GM21381 (cell line): ENCODE results near the gene GOLIM4.
"Not testable (repeated sequence)": the region's sequence is repeated elsewhere in the genome, so short reads cannot be mapped to it uniquely, and the experiment has no call there.

Experiments
- ATAC-seq: cut with Tn5 transposase; IDR thresholded peaks from one replicate; pipeline ENCODE4 v1.9.1; 2021; ENCODE audit warnings: mild to moderate bottlenecking, moderate library complexity; ENCODE audit not compliant: unreplicated experiment

The GOLIM4 gene

DNA sequence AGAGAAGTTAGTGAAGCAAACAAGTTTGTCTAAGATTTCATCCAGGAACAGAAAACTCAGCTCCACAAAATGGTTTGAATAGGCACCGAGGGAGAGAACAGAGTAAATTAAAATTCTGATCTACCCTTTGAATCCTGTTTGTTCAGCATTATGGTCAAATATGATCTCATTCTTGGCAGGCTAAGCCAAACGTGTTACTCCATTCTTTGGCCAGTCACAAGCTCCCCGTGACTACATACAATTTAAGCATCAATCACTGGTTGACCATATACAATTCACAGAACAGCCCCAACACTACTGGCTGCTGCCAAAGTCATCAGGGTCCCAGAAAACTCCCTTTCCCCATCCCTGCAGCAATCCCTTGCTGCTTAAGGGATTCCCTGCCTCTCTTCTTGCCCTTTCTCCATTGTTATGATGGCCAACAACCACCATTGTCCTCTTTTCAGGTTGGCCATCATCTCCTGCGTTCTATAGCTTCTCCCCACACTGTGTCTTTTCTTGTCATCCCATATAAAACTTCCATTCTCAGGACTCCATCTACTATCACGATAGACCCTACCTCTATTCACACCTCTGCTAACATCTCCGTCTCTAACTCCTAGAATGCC is 46.3 kb downstream of the GOLIM4 start:
- no peak for ATAC-seq

DNA sequence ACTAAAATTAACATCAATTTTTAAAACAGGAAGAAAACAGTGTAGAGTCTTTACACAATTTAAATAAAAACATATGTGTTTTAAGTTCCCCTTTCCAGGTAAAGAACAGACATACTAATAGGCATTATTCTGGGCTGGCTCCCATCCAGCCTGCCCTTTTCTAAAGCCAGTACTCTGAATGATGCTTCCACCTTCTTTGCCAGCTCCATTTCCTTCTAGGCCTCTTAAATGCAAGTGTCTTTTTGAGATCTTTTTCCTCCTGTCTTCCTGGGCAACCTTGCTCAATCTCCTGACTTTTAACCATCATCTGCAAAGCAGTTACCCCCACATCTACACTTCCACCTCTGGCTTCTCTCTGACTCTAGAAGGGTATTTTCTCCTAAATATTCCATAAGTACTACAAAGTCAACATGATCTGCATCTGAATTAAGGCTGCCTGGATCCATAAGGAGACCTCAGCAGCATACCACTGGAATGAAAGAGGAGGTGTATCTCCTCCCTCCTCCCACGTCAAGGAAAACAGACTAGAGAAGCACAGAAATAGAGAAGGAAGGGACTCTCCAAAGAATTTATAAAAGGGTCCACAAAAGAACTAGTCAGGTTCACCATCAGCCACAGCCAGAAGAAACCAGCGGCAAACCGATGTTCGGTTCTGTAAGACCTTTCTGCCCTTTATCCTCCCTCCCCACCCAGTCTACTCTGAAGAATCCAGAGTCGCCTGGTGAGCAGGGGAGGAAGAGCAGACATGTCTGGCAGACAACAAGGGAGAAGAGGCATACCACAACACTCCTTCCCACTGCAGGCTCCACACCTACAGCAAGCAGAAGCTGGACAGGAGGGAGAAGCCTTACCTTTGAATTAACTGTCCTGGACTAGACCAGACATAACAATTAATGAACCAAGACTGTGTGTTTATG is 47.1 kb downstream of the GOLIM4 start:
- ATAC-seq, result no peak

DNA sequence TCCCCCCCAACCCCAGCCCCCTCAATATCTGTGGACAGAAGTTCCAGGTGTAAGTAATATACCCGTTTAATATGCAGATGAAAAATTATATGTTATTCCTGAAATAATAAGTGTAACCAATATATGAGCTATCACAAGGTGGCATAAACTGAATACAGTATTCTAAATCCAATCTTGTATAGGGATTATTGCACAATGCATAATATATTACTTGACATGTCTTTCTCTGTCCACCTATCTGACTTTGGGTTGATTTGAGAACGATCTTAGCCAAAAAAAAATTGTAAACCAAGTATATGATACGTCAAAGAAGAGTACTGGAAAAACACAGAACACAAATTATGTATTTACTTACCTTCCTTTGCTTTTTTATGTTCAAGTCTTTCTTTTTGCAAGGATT is 47.8 kb downstream of the GOLIM4 start:
- no peak for ATAC-seq

DNA sequence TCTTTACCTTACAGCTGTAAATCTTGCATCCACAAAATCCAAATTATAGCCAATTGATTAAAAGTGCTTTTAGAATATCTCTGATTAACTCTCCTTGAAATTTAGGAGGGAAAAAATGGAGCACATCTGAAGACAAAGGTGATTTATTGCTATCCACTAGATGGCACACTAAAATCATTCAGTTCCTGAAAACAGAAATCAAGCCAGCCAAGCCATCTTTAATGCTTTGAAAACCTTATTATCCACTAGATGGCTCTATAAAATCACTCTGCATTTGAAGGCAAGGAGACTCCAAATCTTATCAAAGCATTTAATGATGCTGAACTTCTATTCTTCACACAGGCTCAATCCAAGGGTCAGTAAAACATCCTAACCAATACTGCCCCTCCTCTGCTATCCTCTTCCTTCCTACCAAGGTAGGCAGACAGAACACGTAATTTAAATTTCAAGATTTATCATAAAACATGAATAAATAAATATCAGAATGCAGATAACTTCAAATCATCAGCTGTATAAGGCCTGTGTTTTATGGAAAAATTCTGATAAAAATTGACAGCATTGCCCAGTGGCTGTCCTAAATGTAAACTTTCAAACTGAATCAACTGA is 48.4 kb downstream of the GOLIM4 start:
- ATAC-seq, result peak; percentile 62

DNA sequence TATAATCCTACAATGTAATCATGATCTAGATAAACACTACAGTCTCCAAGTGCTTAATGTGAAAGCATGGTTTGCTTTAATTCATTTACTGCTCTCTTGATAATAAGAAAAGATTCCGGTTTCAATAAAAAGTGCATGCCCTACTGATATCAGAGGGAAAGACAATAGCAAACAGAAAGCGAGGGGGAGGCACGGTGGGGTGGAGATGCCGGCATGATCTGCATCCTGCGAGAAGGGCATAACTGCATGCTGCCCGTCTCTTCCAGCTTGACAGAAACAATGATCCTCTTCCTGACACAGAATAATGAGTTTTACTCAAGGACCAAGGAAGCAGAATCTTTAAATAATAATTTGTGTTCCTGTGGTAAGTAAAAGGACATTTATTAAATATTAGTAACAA is 51.7 kb downstream of the GOLIM4 start:
- no peak for ATAC-seq

DNA sequence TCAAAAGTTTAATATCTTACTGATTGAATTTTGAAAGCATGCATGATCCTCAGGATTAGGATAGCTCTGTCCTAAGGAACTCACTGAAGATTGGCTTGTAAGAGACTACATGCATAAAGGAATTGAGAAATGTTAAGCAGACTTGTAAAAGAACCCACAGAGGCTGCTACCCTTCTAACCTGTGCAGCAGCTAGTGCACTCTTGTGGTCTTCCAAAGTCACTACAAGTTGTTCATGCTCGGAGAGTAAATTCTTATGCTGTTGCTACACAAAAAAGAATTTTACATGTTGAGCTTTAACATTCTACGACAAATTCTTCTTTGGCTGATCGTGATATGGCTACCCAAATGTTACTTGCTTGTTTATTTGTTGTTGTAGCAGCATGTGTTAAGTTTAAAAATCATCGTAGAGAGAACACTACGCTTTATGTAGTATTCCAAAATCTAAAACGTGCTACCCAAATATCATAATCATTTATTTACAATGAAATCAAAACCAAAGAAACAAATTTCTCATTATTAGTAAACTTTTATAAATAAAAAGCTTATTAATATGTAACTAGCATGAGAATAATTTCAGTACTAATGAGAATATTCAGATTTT is 55.0 kb downstream of the GOLIM4 start:
- peak; percentile 74 for ATAC-seq

DNA sequence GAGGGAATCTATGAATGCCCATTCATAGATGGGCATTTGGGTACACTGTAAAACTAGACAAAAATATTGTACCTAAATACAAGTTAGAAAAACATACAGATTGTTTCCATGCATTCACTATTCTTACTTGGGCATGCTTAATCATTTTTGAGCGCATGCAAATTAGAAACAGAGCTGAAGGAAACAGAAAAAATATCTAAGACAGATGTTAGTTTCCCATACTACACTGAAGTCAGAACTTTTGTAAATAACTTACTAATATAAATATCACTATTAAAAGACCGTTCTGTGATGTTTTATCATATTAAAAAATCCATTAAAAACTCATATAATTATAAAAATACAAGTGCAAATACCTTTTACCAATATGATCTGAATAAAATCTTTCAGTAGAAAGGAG is 58.7 kb downstream of the GOLIM4 start:
- ATAC-seq, result no peak

DNA sequence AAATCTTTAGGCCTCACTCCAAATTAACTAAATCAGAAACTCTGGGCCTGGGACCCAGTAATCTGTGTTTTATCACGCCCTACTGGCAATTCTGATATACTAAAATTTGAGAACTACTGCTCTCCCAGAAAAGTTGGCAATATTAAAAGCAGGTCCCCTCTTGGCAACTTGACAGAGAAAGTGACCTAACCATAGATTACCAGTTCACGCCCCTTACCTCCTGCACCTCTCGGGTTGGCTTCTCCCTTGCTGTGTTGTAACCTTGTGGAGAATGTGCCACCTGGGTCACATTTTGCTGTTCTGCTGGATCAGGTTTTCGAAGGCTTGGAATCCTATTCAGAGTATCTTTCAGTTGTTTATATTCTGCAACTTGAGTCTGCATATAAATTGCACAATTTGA is 59.1 kb downstream of the GOLIM4 start:
- no peak for ATAC-seq

DNA sequence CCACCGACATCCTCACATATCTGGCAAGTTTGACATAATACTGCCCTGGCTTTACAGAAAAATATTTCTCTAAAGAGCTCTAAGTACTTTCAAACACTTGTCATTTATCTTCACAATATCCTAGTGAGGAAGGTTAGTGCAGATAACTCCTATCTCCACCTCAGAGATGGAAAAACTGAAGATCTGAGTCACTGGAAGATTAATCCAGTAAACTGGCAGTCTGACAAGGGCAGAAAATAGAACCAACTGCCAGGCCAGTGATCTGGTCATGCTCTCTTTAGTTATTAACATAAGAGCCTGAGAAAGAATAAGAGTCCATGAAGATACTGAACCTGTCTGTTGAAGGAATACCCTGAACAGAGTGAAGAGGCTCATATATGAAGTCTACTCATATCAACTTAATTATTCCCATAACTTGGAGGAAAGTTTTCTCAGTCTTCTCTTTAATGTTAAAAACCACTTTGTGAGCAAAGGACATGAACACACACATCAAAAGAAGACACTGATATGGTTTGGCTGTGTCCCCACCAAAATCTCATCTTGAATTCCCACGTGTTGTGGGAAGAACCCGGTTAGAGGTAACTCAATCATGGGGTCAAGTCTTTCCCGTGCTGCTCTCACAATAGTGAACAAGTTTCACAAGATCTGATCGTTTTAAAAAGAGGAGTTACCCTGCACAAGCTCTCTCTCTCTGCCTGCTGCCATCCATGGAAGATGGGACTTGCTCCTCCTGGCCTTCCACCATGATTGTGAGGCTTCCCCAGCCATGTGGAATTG is 61.4 kb downstream of the GOLIM4 start:
- ATAC-seq, result no peak

DNA sequence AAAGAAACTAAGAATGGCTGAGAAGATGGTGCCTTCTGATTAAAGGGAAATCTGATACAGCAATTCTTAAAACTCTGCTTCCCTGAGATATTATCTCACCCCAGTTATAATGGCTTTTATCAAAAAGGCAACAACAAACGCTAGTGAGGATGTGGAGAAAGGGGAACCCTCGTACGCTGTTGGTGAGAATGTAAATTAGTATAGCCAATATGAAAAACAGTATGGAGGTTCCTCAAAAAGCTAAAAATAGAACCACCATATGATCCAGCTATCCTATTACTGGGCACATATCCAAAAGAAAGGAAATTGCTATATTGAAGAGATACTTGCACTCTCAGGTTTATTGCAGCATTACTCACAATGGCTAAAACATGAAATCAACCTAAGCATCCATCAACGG is 65.1 kb downstream of the GOLIM4 start:
- no peak for ATAC-seq

DNA sequence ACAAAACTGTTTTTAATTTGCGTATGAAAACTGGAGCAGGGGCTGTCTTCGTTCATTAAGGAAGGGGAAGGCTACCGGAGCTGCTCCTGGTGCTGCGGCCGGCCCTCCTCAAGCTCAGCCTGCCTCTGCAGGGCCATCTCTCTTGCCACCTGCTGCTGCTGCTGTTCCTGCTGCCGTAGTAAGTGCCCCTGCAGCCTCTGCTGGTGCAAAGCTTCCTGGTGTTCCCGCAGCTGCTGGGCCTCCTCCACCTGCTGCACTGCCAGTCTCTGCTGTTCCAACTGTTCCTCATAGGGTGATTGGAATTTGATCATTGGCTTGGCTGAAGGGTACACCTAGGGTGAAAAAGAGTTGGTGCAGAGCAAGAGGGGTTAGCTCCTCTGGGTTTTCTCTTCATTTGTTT is 66.0 kb downstream of the GOLIM4 start:
- no peak for ATAC-seq

DNA sequence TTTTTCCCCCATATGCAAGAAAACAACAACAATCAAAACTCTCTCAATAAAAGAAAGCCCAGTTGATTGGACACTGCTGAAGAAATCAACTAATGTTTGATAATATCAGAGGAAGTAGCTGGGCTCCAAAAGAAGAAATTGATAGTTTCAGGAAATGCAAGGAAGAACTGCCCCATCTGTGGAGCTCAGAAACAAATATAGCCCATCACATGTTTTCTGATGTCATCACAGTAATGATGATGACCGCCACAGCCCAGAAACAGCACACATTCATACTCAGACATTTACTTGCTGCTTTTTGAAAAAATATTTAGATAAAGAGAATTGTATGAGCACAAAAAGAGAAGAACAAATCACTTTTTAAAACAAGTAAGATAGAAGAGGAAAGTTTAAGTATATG is 67.6 kb downstream of the GOLIM4 start:
- no peak for ATAC-seq

DNA sequence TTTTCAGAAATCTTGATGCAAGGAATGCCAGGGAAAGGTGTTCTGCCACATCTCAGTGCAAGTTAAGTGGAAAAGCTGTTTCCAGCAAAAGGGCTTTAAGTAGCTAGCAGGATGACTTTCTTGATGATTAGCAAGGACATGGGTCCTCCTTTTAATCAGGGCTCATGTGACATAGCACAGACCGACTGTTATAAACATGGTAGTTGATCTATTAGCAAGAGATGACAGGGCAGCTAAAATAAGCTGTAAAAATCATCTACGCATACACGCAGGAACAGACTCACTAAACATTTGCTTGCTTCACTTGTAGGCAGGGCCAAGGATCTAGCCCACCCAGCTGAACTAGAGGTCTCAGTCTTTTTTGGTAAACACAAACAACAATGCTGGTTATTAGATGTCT is 69.0 kb downstream of the GOLIM4 start:
- ATAC-seq, result no peak

DNA sequence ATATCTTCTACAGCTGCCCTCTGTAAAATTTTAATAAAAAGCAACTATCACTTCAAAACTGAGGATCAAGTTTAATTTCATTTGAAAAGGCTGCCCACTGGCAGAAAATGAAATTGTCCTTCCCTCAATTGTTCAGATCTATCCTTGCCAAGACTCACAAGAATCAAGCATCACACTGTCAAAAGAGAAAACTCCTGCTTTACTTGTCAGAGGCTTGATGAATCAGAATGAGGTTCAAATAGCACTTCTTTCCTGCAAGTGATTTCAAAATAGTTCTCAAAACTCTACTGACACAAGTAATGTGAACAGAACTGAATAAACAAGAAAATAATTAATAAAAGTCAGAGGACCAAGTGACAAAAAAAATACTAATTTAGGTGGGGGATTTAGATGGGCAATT is 70.6 kb downstream of the GOLIM4 start:
- no peak for ATAC-seq

DNA sequence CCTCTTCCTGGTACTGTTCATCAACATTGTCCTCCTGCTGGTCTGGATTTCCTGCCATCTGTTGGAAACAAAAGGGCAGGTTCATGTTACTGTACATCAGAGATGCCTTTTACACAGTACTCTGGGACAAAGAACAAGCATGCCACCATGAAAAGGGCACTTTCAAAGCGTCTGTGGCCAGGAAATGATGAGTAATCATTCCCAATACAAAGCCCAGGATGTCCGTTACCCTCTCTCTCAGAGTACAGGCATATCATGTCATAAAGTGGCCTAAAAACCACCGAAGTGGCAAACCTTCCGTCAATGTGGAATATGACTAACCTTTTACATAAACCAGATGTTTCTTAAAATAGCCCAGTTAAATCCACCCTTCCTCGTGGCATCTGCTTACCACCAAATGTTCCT is 71.2 kb downstream of the GOLIM4 start:
- peak; percentile 50 for ATAC-seq

DNA sequence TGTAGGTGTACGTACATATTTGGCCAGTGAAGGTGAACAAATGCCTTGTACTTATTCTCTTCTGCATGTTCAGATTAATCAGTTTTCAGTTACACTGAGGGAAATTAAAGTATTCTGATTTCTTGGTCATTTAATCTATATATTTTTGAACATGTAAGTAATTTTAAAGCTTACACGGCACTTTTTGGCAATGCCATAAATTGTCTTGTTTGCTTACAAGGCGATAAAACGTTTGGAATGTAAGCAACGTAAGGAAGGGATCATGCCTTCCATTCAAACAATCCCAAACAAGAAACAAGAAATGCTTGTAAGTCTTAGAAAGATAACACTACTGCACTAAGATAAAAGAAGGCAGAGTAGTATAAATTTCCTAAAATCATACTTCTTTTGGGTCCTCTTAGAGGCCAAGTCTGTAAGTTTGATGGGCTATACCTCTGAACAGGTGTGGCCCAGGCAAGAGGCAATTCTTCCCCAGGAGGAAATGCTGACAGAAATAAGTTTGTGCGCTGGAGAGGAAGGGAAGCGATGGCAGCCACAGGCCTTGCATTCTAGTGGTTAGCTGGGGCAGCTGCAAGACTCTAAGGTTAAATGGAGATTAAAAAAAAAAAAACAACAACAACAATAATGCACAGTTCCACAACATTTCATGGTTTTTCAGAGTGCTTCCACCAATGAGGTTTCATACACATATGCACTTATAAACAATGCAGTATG is 73.8 kb downstream of the GOLIM4 start:
- no peak for ATAC-seq

DNA sequence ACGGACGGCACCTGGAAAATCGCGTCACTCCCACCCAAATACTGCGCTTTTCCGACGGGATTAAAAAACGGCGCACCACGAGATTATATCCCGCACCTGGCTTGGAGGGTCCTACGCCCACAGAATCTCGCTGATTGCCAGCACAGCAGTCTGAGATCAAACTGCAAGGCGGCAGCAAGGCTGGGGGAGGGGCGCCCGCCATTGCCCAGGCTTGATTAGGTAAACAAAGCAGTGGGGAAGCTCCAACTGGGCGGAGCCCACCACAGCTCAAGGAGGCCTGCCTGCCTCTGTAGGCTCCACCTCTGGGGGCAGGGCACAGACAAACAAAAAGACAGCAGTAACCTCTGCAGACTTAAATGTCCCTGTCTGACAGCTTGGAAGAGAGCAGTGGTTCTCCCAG is 84.4 kb downstream of the GOLIM4 start:
- not testable (repeated sequence) for ATAC-seq

DNA sequence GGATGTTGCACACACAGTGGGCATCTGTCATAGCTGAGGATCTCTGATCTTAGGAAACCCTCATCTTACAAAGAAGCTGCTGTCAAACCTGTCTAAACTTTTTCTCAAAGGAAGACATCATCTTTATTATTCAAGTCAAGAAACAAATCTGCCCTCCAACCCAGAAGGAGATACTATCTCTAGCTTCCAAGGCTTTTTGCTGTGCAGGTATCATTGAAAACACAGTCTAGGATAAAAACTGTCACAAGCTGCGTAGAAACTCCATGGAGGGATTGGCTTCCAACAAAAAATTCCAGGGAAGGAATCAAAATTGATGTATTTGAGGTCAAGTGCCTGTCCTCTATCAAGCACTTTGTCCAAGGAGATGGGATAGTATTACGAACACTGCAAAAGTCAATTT is 89.1 kb downstream of the GOLIM4 start:
- no peak for ATAC-seq

DNA sequence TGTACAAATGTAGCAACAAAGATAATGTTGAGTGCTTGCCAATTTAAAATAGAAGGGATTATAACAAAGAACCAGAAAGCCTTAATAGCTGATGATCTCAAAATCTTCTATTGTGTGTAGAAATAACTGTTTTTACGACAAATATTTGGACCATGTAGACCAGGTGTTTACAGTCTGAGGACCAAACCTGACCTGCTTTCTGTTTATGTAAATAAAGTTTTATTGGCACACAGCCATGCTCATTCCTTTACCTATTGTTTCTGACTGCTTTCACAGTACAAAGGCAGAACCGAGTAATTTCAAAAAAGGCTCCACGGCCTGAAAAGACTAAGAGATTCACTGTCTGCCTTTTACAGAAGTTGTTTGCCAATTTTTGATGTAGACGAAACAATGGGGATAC is 91.8 kb downstream of the GOLIM4 start:
- ATAC-seq, result no peak

DNA sequence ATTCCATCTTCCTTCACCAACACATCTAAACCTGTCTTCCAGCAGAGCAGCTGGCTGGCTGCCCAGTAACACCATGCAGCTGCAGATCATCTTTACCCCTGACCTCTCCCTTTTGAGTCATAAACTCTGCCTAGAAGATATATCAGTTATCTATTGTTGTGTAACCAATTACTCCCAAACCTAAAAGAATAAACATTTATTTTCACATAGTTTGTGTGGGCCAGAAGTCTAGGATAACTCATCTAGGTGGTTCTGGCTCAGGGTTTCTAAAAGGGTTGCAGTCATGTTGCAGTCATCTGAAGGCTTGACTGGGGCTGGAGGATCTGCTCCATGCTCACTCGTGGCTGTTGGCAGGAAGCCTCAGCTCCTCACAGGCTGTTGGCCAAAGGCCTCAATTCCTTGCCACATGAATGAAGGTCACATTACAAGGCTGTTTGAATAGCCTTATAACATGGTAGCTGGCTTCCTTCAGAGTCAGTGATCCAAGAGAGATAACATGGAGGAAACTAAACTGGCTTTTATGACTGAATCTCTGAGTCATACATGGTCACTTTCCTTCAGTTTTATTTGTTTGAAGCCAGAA is 92.8 kb downstream of the GOLIM4 start:
- no peak for ATAC-seq
